ENCODE measurements around the gene CCDC81. TPM values are rescaled to one million over a fixed set of nuclear protein-coding genes. Genes with fewer than 3 reads are reported as not detected.
"Not testable (repeated sequence)": the region's sequence is repeated elsewhere in the genome, so short reads cannot be mapped to it uniquely, and the experiment has no call there.

Gene CCDC81
- 1.7 TPM in 1 of 2 replicates, not detected in the other for total RNA-seq (2014; rRNA removed; shearing (Covaris generic))
- polyA plus RNA-seq (2014; cell fraction: nucleus; rRNA removed): 0.04 and 0.07 TPM in 2 replicates

GRCh38 chr11:86374586-86374985, at the start of gene CCDC81:
CCDC81 (plus strand) TSS chr11:86374887; CDS start chr11:86375164, 277 bp downstream.
- DNase-seq (ENCODE audit: extremely low read depth, low read depth): no peak

DNA sequence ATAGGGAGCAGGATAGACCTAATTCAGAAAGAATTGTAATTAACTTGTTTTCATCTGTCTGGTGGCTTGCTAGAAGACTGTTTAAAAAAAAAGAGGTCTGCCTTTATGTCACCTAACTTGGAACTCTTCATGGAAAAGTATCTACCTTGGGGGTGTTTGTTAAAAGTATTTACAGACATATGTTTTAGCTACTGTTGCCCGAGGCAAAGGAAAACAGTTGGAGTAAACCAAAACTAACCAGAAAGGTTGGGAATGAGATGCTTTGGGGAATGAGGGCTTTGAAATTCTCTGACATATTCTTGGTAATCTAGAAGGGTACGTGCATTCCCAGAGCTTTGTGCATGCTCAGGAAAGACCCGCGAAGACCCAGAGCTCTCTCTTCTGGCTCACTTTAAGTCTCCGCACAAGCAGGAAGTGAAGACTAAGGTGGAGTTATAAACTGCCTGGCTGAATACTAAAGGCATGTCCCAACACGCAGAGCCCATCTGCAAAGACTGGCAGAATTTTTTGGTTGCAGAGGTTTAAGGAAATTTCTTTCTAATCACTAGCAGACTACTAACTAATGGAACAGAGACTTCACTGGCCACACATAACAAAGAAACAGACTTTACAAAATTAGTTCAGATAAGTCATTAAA, 39.4 kb upstream of the CCDC81 start:
- DNase-seq (ENCODE audit: extremely low read depth, low read depth): no peak

GRCh38 chr11:86337227-86337626, 37.5 kb upstream of the CCDC81 start:
- no peak for DNase-seq (ENCODE audit: extremely low read depth, low read depth)

DNA sequence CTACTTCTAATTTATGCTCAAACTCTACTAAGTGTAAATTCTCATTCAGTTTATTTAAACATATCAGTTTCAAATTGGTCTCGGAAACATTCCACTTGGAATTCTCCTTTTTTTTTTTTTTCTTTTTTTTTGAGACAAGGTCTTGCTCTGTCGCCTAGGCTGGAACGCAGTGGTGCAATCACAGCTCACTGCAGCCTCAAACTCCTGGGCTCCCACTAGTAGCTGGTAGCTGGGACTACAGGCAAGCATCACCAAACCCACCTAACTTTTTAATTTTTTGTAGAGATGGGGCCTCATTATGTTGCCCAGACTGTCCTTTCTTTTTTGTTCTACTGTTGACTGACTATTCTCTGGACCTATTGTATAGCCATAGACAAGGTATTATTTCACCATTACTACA, 33.3 kb upstream of the CCDC81 start:
- DNase-seq (ENCODE audit: extremely low read depth, low read depth): no peak

GRCh38 chr11:86346513-86346912, 28.2 kb upstream of the CCDC81 start:
- no peak for DNase-seq (ENCODE audit: extremely low read depth, low read depth)

- no peak for DNase-seq (ENCODE audit: extremely low read depth, low read depth)
Measured at GRCh38 chr11:86355256-86355655, 19.4 kb upstream of the CCDC81 start.

GRCh38 chr11:86357412-86357811, 17.3 kb upstream of the CCDC81 start:
- not testable (repeated sequence) for DNase-seq (ENCODE audit: extremely low read depth, low read depth)

- no peak for DNase-seq (ENCODE audit: extremely low read depth, low read depth)
Measured at GRCh38 chr11:86358720-86359119, 16.0 kb upstream of the CCDC81 start.

GRCh38 chr11:86360775-86361395, 13.8 kb upstream of the CCDC81 start:
- peak; percentile 22 for DNase-seq (ENCODE audit: extremely low read depth, low read depth)

DNA sequence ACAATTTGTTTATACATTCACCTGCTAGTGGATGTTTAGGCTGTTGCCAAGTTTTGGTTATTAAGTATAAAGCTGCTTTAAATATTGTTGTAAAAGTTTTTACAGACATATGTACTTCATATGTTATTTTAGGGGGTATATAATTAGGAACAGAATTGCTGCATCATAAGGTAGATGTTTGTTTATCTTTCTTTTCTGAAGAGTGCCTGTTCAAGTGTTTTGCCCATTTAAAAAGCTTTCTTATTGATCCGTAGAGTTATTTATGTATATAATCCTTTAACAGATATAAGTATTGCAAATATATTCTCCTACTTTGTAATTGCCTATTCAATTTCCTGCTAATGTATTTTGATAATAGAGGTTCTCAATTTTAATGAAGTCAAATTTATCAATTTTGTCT, 11.3 kb upstream of the CCDC81 start:
- no peak for DNase-seq (ENCODE audit: extremely low read depth, low read depth)

DNA sequence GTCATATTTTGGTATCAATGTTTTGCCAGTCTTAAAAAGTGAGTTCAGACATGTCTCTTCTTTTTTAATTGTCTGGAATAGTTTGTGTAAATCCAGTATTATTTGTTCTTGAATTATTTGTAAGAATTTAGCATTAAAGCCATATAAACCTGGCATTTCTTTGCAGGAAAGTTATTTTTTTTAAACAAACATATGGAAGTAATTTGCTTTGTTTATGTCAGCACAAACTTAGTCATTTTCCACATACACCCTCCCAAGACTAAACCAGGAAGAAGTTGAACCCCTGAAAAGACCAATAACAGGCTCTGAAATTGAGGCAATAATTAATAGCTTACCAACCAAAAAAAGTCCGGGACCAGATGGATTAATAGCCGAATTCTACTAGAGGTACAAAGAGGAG, 9.1 kb upstream of the CCDC81 start:
- DNase-seq (ENCODE audit: extremely low read depth, low read depth): no peak

- no peak for DNase-seq (ENCODE audit: extremely low read depth, low read depth)
Measured at GRCh38 chr11:86369668-86370067, 5.0 kb upstream of the CCDC81 start.

DNA sequence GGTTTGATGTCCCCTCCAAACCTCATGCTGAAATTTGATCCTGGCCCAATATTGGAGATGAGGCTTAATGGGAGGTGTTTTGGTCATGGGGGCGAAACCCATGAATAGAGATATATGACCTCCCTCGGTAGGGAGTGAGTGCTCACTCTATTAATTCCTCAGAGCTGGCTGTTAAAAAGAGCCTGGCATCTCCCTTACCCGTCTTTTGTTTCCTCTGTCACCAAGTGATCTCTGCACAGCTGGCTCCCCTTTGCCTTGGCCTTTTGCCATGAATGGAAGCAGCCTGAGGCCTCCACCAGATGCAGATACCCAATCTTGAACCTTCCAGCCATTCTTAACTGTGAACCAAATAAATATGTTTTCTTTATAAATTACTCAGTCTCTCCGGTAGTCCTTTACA, 4.5 kb upstream of the CCDC81 start:
- DNase-seq (ENCODE audit: extremely low read depth, low read depth): no peak

- no peak for DNase-seq (ENCODE audit: extremely low read depth, low read depth)
Measured at GRCh38 chr11:86370922-86371594, 3.6 kb upstream of the CCDC81 start.

GRCh38 chr11:86372041-86372440, 2.6 kb upstream of the CCDC81 start:
- DNase-seq (ENCODE audit: extremely low read depth, low read depth): no peak

DNA sequence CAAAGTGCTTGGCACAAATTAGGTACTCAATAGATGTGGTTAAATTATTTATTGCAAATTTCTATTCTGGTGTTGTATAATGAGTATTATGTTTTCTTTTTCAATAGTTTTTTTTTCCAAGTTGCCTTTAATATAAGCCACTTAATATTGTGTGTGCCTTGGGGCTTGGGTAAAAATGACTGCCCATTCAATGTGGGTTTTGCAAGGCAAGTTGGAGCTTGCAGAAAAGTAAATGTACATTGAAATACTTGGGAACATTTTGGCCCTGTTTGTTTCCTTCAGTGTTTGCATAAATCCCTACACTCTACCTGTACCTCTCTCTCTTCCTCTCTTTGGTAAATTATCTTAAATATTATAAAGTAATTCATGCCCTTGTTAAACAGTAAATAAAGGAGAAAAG, 2.1 kb upstream of the CCDC81 start:
- DNase-seq (ENCODE audit: extremely low read depth, low read depth): no peak

- DNase-seq (ENCODE audit: extremely low read depth, low read depth): no peak
Measured at GRCh38 chr11:86374069-86374468, 618 bp upstream of the CCDC81 start.

GRCh38 chr11:86377972-86378371, 3.3 kb downstream of the CCDC81 start:
- no peak for DNase-seq (ENCODE audit: extremely low read depth, low read depth)

GRCh38 chr11:86380295-86381059, 5.8 kb downstream of the CCDC81 start:
- DNase-seq (ENCODE audit: extremely low read depth, low read depth): no peak

DNA sequence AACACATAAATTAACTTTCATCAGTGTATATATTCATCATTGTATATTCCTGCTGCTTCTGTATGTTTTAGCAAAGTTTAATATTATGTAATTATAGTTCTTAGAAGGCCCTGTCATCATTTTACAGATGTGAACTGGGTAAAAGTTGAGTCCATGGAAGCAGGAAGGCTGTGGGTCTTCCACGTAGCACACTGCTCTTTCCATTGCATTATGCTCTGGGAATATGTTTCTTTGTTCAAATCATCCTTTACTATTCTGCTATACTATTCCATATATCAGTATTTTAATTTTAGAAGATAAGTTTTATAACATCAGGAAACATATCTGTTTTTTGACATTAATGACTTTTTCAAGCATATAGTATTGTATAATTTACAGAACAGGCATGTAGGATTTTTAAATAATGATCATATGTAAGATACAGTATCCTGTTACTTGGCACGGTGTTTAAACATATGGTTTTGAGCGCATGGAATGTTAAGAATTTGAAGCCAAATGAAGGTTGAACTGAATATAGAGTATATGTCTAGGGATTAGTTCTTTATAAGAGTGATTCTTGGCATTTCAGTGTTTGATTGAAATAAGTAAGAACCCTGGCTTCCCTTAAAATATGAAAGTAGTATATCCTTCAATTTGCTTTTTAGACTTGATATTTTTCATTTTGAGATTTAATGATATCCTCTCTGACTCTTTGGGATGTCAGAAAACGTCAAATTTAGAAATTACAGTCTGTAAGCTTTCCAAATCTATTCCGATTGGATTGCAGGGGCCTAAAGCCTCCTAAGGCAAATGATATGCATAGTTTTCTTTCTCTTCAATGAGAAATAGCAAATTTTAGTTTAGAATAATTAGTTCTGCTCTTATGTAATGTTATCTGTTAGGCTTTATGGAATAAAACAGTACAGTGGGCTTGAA, 8.6 kb downstream of the CCDC81 start:
- no peak for DNase-seq (ENCODE audit: extremely low read depth, low read depth)

Data from NCI-H460 (cell line).